ENCODE data around the gene PPP2R2D.
"Not testable (repeated sequence)": the region's sequence is repeated elsewhere in the genome, so short reads cannot be mapped to it uniquely, and the experiment has no call there.

PPP2R2D gene

GRCh38 chr10:131905603-131906268 lies 4.9 kb downstream of the PPP2R2D start:
- in situ Hi-C loops (cut with HindIII; ENCODE audit: low sequenced_read_pairs), result loop anchor here (5.0 kb wide), 1 partner anchor 77 kb away; the partner anchor contains the start of gene BNIP3

DNA sequence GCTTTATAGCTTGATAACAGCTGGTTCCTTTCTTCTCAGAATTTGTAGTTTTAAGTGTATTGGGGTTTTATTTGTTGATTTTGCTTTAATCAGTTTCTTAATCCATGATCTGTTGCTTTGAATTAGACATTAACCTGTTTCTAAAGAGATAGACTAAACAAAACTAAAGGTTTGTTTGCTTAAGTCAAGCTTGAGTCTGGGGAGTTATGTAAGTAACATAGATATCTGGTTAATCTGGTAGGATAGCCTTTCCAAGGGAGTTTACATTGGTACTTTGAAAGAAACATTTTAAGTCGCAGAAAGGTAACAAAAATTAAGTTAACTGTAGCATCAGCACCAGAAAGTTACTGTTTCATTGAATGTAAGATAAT lies 5.4 kb downstream of the PPP2R2D start:
- in situ Hi-C loops (cut with HindIII; ENCODE audit: low sequenced_read_pairs), result loop anchor here (5.0 kb wide), 1 partner anchor 76 kb away; the partner anchor contains the start of gene BNIP3

GRCh38 chr10:131907679-131908078 lies 6.9 kb downstream of the PPP2R2D start:
- in situ Hi-C loops (cut with HindIII; ENCODE audit: low sequenced_read_pairs), result loop anchor here (5.0 kb wide), 1 partner anchor 75 kb away; the partner anchor contains the start of gene BNIP3

- in situ Hi-C loops (cut with HindIII; ENCODE audit: low sequenced_read_pairs), result loop anchor here (5.0 kb wide), 1 partner anchor 74 kb away; the partner anchor contains the start of gene BNIP3
These were observed 7.3 kb downstream of the PPP2R2D start for GRCh38 chr10:131908151-131908550.

GRCh38 chr10:131909014-131909808 lies 8.4 kb downstream of the PPP2R2D start:
- in situ Hi-C loops (cut with HindIII; ENCODE audit: low sequenced_read_pairs), result loop anchor here (5.0 kb wide), 1 partner anchor 73 kb away; the partner anchor contains the start of gene BNIP3

- in situ Hi-C loops (cut with HindIII; ENCODE audit: low sequenced_read_pairs), result loop anchor here (5.0 kb wide), 1 partner anchor 72 kb away; the partner anchor contains the start of gene BNIP3
These were observed 9.1 kb downstream of the PPP2R2D start for GRCh38 chr10:131909929-131910328.

GRCh38 chr10:131910663-131911314 lies 10.0 kb downstream of the PPP2R2D start:
- in situ Hi-C loops (cut with HindIII; ENCODE audit: low sequenced_read_pairs), result no loop called here

DNA sequence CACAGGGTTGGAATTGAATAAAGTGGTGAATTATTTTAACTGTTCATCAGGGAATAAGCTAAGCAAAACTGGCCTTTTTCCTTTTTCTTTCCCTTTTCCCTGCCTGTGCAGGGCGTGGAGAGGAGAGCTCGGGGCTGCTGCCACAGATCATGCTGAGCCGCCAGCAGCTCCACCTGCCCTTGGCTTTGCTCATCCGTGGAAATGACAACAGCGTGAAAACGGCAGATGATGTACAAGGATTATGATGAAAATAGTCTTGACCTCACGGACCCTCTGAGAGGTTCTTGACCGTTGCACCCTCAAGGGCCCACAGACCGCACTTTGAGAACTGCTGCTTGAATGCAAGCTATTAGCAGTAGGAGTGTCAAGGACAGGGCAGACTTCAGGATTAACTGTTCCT lies 10.6 kb downstream of the PPP2R2D start:
- in situ Hi-C loops (cut with HindIII; ENCODE audit: low sequenced_read_pairs), result no loop called here

DNA sequence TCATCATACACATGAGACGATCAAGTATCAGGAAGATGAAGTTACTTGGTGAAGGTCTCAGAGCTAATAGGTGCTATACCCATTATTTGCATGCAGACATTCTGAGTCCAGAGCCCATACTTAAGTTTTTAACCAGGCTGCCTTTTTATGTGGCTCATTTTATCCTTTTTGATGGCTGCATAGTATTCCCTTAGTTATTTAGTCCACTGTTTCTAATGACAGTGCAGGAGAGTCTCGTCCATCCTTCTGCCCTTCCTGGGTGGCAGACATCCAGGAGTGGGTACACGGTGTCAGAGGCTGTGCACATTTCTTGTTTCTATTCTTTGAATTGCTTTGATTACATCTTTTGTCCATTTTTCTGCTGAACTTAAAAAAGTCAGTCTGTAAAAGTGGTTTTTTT lies 11.8 kb downstream of the PPP2R2D start:
- in situ Hi-C loops (cut with HindIII; ENCODE audit: low sequenced_read_pairs), result no loop called here

- in situ Hi-C loops (cut with HindIII; ENCODE audit: low sequenced_read_pairs), result no loop called here
These were observed 14.7 kb downstream of the PPP2R2D start for GRCh38 chr10:131915484-131915883.

- in situ Hi-C loops (cut with HindIII; ENCODE audit: low sequenced_read_pairs), result no loop called here
These were observed 15.4 kb downstream of the PPP2R2D start for GRCh38 chr10:131915990-131916766.

- in situ Hi-C loops (cut with HindIII; ENCODE audit: low sequenced_read_pairs), result not testable (repeated sequence)
These were observed 16.0 kb downstream of the PPP2R2D start for GRCh38 chr10:131916767-131917160.

- in situ Hi-C loops (cut with HindIII; ENCODE audit: low sequenced_read_pairs), result not testable (repeated sequence)
These were observed 16.7 kb downstream of the PPP2R2D start for GRCh38 chr10:131917496-131917895.

DNA sequence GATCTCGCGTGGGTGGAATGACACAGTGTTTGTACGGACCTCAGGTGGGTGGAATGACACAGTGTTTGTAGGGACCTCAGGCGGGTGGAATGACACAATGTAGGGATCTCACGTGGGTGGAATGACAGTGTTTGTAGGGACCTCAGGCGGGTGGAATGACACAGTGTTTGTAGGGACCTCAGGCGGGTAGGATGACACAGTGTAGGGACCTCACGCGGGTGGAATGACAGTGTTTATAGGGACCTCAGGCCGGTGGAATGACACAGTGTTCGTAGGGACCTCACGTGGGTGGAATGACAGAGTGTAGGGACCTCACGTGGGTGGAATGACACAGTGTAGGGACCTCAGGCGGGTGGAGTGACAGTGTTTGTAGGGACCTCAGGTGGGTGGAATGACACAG lies 18.7 kb downstream of the PPP2R2D start:
- in situ Hi-C loops (cut with HindIII; ENCODE audit: low sequenced_read_pairs), result not testable (repeated sequence)

DNA sequence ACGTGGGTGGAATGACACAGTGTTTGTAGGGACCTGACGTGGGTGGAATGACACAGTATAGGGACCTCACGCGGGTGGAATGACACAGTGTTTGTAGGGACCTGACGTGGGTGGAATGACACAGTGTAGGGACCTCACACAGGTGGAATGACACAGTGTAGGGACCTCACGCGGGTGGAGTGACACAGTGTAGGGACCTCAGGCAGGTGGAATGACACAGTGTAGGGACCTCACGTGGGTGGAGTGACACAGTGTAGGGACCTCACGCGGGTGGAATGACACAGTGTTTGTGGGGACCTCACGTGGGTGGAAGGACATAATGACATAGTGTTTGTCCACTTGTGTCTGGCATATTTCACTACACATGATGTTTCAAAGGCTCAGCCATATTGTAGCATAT lies 19.3 kb downstream of the PPP2R2D start:
- in situ Hi-C loops (cut with HindIII; ENCODE audit: low sequenced_read_pairs), result no loop called here

GRCh38 chr10:131920693-131921092 lies 19.9 kb downstream of the PPP2R2D start:
- in situ Hi-C loops (cut with HindIII; ENCODE audit: low sequenced_read_pairs), result no loop called here

- in situ Hi-C loops (cut with HindIII; ENCODE audit: low sequenced_read_pairs), result no loop called here
These were observed 20.4 kb downstream of the PPP2R2D start for GRCh38 chr10:131921184-131921583.

DNA sequence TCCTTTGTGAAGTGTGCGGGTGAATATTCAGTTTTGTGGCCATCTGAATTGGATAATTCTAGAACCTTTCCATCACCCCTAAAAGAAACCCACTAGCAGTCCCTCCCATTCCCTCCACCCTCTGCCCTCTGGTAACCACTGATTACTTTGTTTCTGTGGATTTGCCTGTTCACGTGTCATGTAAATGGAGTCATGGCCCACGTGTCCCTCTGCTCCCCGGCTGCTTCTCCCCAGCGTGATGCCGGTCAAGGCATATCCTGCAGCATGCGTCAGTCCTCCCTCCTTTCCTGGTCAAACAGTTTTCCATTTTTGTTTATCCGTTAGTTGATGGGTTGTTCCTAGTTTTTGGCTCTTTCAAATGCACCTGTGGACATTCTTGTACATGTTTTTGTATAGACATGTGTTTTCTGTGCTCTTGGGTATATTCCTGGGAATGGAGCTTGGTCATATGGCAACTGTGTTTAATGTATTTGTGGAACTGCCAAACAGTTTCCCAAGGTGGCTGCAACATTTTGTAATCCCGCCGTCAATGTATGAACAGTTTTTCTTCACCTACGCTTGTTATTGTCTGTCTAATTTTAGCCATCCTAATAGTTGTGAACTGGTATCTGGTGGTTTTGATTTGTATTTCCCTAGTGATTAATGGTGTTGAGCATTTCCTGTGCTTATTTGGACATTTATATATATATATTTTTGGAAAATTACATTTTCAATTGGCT lies 22.4 kb downstream of the PPP2R2D start:
- in situ Hi-C loops (cut with HindIII; ENCODE audit: low sequenced_read_pairs), result no loop called here

GRCh38 chr10:131925011-131925649 lies 24.3 kb downstream of the PPP2R2D start:
- in situ Hi-C loops (cut with HindIII; ENCODE audit: low sequenced_read_pairs), result no loop called here

All from endothelial cell of hepatic sinusoid (primary cell).